Measurements from ENCODE around the gene SCGB1D2. TPM values are rescaled to one million over a fixed set of nuclear protein-coding genes. Genes with fewer than 3 reads are reported as not detected.
"Not testable (repeated sequence)": the region's sequence is repeated elsewhere in the genome, so short reads cannot be mapped to it uniquely, and the experiment has no call there.

SCGB1D2 gene
- not detected for polyA plus RNA-seq (2013, experiment 1 of 2)
- not detected for polyA plus RNA-seq (2013, experiment 2 of 2)

- Histone ChIP-seq H4K91ac (ENCODE audit: low read depth, low read length, poor library complexity) (no peak within 1 kb of the TSS), H3K14ac (ENCODE audit: low read length) (no peak within 1 kb of the TSS), H3K23ac (ENCODE audit: low read depth, low read length, poor library complexity) (no peak within 1 kb of the TSS), H2BK120ac (ENCODE audit: low read depth, low read length) (no peak within 1 kb of the TSS), H3K4me2 (ENCODE audit: insufficient read depth, low read length, poor library complexity, severe bottlenecking) (no peak within 1 kb of the TSS), H2AK5ac (ENCODE audit: low read depth, low read length) (no peak within 1 kb of the TSS), H3K4me3 (ENCODE audit: low read length in 2 of 2) (no peak within 1 kb of the TSS), H3K36me3 (replicated peaks in 1 of 2; ENCODE audit: control insufficient read depth in 2 of 2, insufficient read depth in 2 of 2, low read length in 2 of 2) (no peaks in the 10 kb centered on the region), H2BK12ac (ENCODE audit: low read length) (no peak within 1 kb of the TSS), H3K18ac (ENCODE audit: low read length) (no peak within 1 kb of the TSS), H3K9me3 (replicated peaks in 1 of 2; ENCODE audit: control insufficient read depth in 2 of 2, insufficient read depth in 1 of 2, low read depth in 1 of 2, low read length in 2 of 2) (no peaks in the 10 kb centered on the region), H3K4ac (ENCODE audit: low read length) (no peak within 1 kb of the TSS), H2BK5ac (ENCODE audit: low read length) (no peak within 1 kb of the TSS), H4K8ac (ENCODE audit: low read depth, low read length) (no peak within 1 kb of the TSS), H3K27me3 (ENCODE audit: control insufficient read depth in 3 of 3, insufficient read depth in 3 of 3, low read depth in 1 of 3, low read length in 3 of 3) (peaks cover 0 to 7% (median 0%) of the 10 kb centered on the region in 3 experiments), H3K27ac (replicated peaks; ENCODE audit: low read length) (no peak within 1 kb of the TSS), H2AFZ (ENCODE audit: low read length) (no peak within 1 kb of the TSS), H3K4me1 (ENCODE audit: control insufficient read depth in 2 of 2, insufficient read depth in 1 of 2, low read depth in 1 of 2, low read length in 2 of 2) (peaks cover 0 to 2% of the 10 kb centered on the region in 2 donors), H3K79me1 (ENCODE audit: low read depth, low read length) (no peaks in the 10 kb centered on the region), H2BK15ac (ENCODE audit: low read length) (no peak within 1 kb of the TSS), H3K9ac (ENCODE audit: low read depth, low read length, poor library complexity) (no peak within 1 kb of the TSS)
- DNase-seq (ENCODE audit: low spot score), result no peak
- WGBS, 2 donors (ENCODE audit: extremely low coverage in 2 of 2, insufficient read length in 2 of 2, insufficient replicate concordance in 1 of 2), result no CpG with 5 or more reads among the region's 3 CpGs
Observed at GRCh38 chr11:62242021-62242420, at the start of gene SCGB1D2. Gene SCGB1D2, plus strand, starts transcription at chr11:62242239. Its CDS starts 69 bp downstream, at chr11:62242308.

GRCh38 chr11:62193952-62194351, 48.1 kb upstream of the SCGB1D2 start:
- no peak overlapping the region for H3K4me2 ChIP-seq (ENCODE audit: insufficient read depth, low read length, poor library complexity, severe bottlenecking)
- H3K4me3 ChIP-seq (ENCODE audit: low read length in 2 of 2), result no peak overlapping the region
- peak; percentile 20 for DNase-seq (ENCODE audit: low spot score)
- H2AK5ac ChIP-seq (ENCODE audit: low read depth, low read length), result no peak overlapping the region
- H2BK5ac ChIP-seq (ENCODE audit: low read length), result no peak overlapping the region
- H3K4ac ChIP-seq (ENCODE audit: low read length), result no peak overlapping the region
- no peaks in the 10 kb centered on the region for H3K36me3 ChIP-seq (replicated peaks in 1 of 2; ENCODE audit: control insufficient read depth in 2 of 2, insufficient read depth in 2 of 2, low read length in 2 of 2)
- H3K14ac ChIP-seq (ENCODE audit: low read length), result no peak overlapping the region
- peaks cover 0 to 39% (median 0%) of the 10 kb centered on the region in 3 experiments for H3K27me3 ChIP-seq (ENCODE audit: control insufficient read depth in 3 of 3, insufficient read depth in 3 of 3, low read depth in 1 of 3, low read length in 3 of 3)
- H3K23ac ChIP-seq (ENCODE audit: low read depth, low read length, poor library complexity), result no peak overlapping the region
- no peak overlapping the region for H4K8ac ChIP-seq (ENCODE audit: low read depth, low read length)
- no peaks in the 10 kb centered on the region for H3K9me3 ChIP-seq (replicated peaks in 1 of 2; ENCODE audit: control insufficient read depth in 2 of 2, insufficient read depth in 1 of 2, low read depth in 1 of 2, low read length in 2 of 2)
- no peak overlapping the region for H2AFZ ChIP-seq (ENCODE audit: low read length)
- no peak overlapping the region for H3K27ac ChIP-seq (replicated peaks; ENCODE audit: low read length)
- H2BK15ac ChIP-seq (ENCODE audit: low read length), result no peak overlapping the region
- H3K4me1 ChIP-seq (ENCODE audit: control insufficient read depth in 2 of 2, insufficient read depth in 1 of 2, low read depth in 1 of 2, low read length in 2 of 2), result peaks cover 0 to 6% of the 10 kb centered on the region in 2 donors
- H4K91ac ChIP-seq (ENCODE audit: low read depth, low read length, poor library complexity), result no peak overlapping the region
- no CpG with 5 or more reads among the region's 4 CpGs for WGBS, 2 donors (ENCODE audit: extremely low coverage in 2 of 2, insufficient read length in 2 of 2, insufficient replicate concordance in 1 of 2)
- no peak overlapping the region for H2BK120ac ChIP-seq (ENCODE audit: low read depth, low read length)
- no peak overlapping the region for H2BK12ac ChIP-seq (ENCODE audit: low read length)
- H3K79me1 ChIP-seq (ENCODE audit: low read depth, low read length), result no peaks in the 10 kb centered on the region
- H3K9ac ChIP-seq (ENCODE audit: low read depth, low read length, poor library complexity), result no peak overlapping the region
- H3K18ac ChIP-seq (ENCODE audit: low read length), result no peak overlapping the region

DNA sequence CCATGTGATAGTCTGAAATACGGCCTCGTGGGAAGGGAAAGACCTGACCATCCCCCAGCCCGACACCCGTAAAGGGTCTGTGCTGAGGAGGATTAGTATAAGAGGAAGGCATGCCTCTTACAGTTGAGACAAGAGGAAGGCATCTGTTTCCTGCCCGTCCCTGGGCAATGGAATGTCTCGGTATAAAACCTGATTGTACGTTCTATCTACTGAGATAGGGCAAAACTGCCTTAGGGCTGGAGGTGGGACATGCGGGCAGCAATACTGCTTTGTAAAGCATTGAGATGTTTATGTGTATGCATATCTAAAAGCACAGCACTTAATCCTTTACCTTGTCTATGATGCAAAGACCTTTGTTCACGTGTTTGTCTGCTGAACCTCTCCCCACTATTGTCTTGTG, 47.0 kb upstream of the SCGB1D2 start:
- not testable (repeated sequence) for H3K18ac ChIP-seq (ENCODE audit: low read length); H3K23ac ChIP-seq (ENCODE audit: low read depth, low read length, poor library complexity); H2BK5ac ChIP-seq (ENCODE audit: low read length); H2BK12ac ChIP-seq (ENCODE audit: low read length); H3K4me3 ChIP-seq (ENCODE audit: low read length in 2 of 2); H3K14ac ChIP-seq (ENCODE audit: low read length); H2AK5ac ChIP-seq (ENCODE audit: low read depth, low read length); H3K4me2 ChIP-seq (ENCODE audit: insufficient read depth, low read length, poor library complexity, severe bottlenecking); H3K9me3 ChIP-seq (replicated peaks in 1 of 2; ENCODE audit: control insufficient read depth in 2 of 2, insufficient read depth in 1 of 2, low read depth in 1 of 2, low read length in 2 of 2); H3K27ac ChIP-seq (replicated peaks; ENCODE audit: low read length); H3K9ac ChIP-seq (ENCODE audit: low read depth, low read length, poor library complexity); H2BK120ac ChIP-seq (ENCODE audit: low read depth, low read length); H3K79me1 ChIP-seq (ENCODE audit: low read depth, low read length); H4K8ac ChIP-seq (ENCODE audit: low read depth, low read length); H2BK15ac ChIP-seq (ENCODE audit: low read length); H3K36me3 ChIP-seq (replicated peaks in 1 of 2; ENCODE audit: control insufficient read depth in 2 of 2, insufficient read depth in 2 of 2, low read length in 2 of 2); DNase-seq (ENCODE audit: low spot score); H3K4me1 ChIP-seq (ENCODE audit: control insufficient read depth in 2 of 2, insufficient read depth in 1 of 2, low read depth in 1 of 2, low read length in 2 of 2); H4K91ac ChIP-seq (ENCODE audit: low read depth, low read length, poor library complexity); H3K4ac ChIP-seq (ENCODE audit: low read length); H2AFZ ChIP-seq (ENCODE audit: low read length)
- peaks cover 0 to 37% (median 0%) of the 10 kb centered on the region in 3 experiments for H3K27me3 ChIP-seq (ENCODE audit: control insufficient read depth in 3 of 3, insufficient read depth in 3 of 3, low read depth in 1 of 3, low read length in 3 of 3)
- no CpG with 5 or more reads among the region's 9 CpGs for WGBS, 2 donors (ENCODE audit: extremely low coverage in 2 of 2, insufficient read length in 2 of 2, insufficient replicate concordance in 1 of 2)

DNA sequence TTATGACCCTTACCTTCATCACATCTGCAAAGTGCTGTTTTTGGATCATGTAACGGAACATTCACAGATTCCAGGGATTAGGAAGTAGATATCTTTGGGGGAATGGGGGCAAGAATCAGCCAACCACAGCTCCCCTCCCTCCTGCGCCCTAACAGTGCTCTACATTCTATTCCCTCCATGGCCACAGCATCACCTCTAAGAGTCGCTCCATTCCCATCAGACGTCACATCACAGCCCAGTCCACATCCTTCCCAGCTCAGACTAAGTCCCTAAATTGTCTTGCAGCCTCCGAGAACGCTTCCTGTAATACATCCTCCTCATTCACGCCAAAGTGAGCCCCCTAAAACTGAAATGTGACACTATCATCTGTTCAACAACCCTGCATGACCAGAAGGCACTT, 46.1 kb upstream of the SCGB1D2 start:
- Histone ChIP-seq H2AFZ (ENCODE audit: low read length) (no peak overlapping the region), H3K27ac (replicated peaks; ENCODE audit: low read length) (no peak overlapping the region), H3K9me3 (replicated peaks in 1 of 2; ENCODE audit: control insufficient read depth in 2 of 2, insufficient read depth in 1 of 2, low read depth in 1 of 2, low read length in 2 of 2) (no peaks in the 10 kb centered on the region), H3K4me2 (ENCODE audit: insufficient read depth, low read length, poor library complexity, severe bottlenecking) (no peak overlapping the region), H3K27me3 (ENCODE audit: control insufficient read depth in 3 of 3, insufficient read depth in 3 of 3, low read depth in 1 of 3, low read length in 3 of 3) (peaks cover 0 to 32% (median 0%) of the 10 kb centered on the region in 3 experiments), H3K23ac (ENCODE audit: low read depth, low read length, poor library complexity) (no peak overlapping the region), H3K14ac (ENCODE audit: low read length) (no peak overlapping the region), H3K4me1 (ENCODE audit: control insufficient read depth in 2 of 2, insufficient read depth in 1 of 2, low read depth in 1 of 2, low read length in 2 of 2) (peaks cover 0 to 6% of the 10 kb centered on the region in 2 donors), H3K79me1 (ENCODE audit: low read depth, low read length) (no peaks in the 10 kb centered on the region), H3K18ac (ENCODE audit: low read length) (no peak overlapping the region), H3K9ac (ENCODE audit: low read depth, low read length, poor library complexity) (no peak overlapping the region), H2AK5ac (ENCODE audit: low read depth, low read length) (no peak overlapping the region), H2BK15ac (ENCODE audit: low read length) (no peak overlapping the region), H3K36me3 (replicated peaks in 1 of 2; ENCODE audit: control insufficient read depth in 2 of 2, insufficient read depth in 2 of 2, low read length in 2 of 2) (no peaks in the 10 kb centered on the region), H2BK12ac (ENCODE audit: low read length) (no peak overlapping the region), H4K8ac (ENCODE audit: low read depth, low read length) (no peak overlapping the region), H2BK5ac (ENCODE audit: low read length) (no peak overlapping the region), H3K4ac (ENCODE audit: low read length) (no peak overlapping the region), H3K4me3 (ENCODE audit: low read length in 2 of 2) (no peak overlapping the region), H2BK120ac (ENCODE audit: low read depth, low read length) (no peak overlapping the region), H4K91ac (ENCODE audit: low read depth, low read length, poor library complexity) (no peak overlapping the region)
- WGBS, 2 donors (ENCODE audit: extremely low coverage in 2 of 2, insufficient read length in 2 of 2, insufficient replicate concordance in 1 of 2), result no CpG with 5 or more reads among the region's 7 CpGs
- DNase-seq (ENCODE audit: low spot score), result no peak
